GM10266 (cell line): ENCODE measurements around the gene USP34.
"Not testable (repeated sequence)": the region's sequence is repeated elsewhere in the genome, so short reads cannot be mapped to it uniquely, and the experiment has no call there.

Source experiments
- DNase-seq: peaks from one replicate; pipeline ENCODE4 v3.0.0; 2012; ENCODE audit errors: extremely low spot score
- TF ChIP-seq, protein P1 (sequence below): IDR thresholded peaks from 2 replicates; pipeline ENCODE4 v1.5.1; 2012; ENCODE audit warnings: mild to moderate bottlenecking, low read depth; ENCODE audit not compliant: control insufficient read depth, insufficient read depth; ENCODE audit errors: missing control alignments

USP34 gene

DNA sequence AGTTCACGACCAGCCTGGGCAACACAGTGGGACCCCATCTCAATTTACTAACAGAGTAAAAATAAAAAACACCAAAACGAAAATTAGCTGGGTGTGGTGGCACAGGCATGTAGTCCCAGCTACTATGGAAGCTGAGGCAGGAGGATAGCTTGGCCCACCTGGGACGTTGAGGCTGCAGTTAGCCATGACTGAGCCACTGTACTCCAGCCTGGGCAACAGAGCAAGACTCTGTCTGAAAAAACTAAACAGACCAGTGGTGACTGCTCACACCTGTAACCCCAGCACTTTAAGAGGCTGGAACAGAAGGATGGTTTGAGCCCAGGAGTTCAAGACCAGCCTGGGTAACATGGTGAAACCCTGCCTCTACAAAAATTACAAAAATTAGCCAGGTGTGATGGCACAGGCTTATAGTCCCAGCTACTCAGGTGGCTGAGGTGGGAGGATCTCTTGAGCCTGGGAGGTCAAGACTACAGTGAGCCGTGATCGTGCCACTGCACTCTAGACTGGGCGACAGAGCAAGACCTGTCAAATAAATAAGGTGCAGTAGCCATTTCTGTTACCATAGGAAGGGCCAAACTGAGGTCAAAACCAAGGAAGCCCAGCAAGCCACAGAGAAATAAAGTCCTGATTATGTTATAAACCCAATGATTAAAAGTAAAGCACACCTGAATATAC lies 14.0 kb downstream of the USP34 start:
- TF ChIP-seq, protein P1, sequence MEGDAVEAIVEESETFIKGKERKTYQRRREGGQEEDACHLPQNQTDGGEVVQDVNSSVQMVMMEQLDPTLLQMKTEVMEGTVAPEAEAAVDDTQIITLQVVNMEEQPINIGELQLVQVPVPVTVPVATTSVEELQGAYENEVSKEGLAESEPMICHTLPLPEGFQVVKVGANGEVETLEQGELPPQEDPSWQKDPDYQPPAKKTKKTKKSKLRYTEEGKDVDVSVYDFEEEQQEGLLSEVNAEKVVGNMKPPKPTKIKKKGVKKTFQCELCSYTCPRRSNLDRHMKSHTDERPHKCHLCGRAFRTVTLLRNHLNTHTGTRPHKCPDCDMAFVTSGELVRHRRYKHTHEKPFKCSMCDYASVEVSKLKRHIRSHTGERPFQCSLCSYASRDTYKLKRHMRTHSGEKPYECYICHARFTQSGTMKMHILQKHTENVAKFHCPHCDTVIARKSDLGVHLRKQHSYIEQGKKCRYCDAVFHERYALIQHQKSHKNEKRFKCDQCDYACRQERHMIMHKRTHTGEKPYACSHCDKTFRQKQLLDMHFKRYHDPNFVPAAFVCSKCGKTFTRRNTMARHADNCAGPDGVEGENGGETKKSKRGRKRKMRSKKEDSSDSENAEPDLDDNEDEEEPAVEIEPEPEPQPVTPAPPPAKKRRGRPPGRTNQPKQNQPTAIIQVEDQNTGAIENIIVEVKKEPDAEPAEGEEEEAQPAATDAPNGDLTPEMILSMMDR, result no peak
- DNase-seq, result no peak

DNA sequence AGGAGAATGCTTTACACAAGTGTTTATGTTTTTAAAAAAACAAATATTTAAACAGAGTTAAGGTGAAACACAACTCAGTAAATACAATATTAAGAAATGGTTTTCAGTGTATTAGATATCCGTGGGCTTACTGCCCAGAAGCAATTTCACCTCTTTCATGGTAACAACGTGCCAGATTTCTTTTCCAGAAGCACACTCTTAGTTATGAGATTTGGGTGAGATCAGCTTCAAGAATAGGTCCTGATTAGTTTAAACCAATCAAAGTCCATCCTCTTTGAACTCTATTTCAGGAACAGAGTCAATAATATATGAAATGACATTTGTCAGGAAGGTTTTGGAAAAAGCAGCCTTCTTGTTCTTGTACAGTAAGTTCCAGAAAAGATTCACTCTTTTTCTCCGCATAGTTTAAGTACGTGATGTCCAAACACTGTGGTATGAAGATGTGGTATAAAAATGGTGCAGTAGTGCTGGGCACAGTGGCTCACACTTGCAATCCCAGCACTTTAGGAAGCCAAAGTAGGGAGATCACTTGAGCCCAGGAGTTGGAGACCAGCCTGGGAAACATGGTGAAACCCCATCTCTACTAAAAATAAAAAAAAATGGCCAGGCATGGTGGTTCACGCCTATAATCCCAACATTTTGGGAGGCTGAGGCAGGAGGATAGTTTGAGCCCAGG lies 14.7 kb downstream of the USP34 start:
- TF ChIP-seq, protein P1, result no peak
- DNase-seq, result no peak

DNA sequence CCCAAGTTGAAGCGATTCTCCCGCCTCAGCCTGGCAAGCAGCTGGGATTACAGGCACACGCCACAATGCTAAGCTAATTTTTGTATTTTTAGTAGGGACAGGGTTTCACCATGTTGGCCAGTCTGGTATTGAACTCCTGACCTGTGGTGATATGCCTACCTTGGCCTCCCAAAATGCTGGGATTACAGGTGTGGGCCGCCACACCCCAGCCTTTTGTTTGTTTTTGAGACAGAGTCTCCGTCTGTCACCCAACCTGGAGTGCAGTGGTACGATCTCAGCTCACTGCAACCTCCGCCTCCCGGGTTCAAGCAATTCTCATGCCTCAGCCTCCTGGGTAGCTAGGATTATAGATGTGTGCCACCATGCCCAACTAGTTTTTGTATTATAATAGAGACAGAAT lies 15.9 kb downstream of the USP34 start:
- not testable (repeated sequence) for DNase-seq

DNA sequence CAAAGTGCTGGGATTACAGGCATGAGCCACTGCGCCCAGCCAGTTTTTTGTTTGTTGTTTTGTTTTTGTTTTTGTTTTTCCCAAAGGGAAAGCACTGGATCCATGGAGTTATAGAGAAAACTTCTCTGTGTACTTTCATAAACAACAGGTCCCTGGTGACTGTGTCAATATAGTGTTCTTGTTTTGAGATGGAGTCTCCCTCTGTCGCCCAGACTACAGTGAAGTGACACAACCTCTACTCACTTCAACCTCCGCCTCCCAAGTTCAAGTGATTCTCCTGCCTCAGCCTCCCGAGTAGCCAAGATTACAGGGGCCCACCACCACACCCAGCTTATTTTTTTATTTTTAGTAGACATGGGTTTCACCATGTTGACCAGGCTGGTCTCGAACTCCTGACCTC lies 16.5 kb downstream of the USP34 start:
- no peak for DNase-seq
- TF ChIP-seq, protein P1, result no peak

DNA sequence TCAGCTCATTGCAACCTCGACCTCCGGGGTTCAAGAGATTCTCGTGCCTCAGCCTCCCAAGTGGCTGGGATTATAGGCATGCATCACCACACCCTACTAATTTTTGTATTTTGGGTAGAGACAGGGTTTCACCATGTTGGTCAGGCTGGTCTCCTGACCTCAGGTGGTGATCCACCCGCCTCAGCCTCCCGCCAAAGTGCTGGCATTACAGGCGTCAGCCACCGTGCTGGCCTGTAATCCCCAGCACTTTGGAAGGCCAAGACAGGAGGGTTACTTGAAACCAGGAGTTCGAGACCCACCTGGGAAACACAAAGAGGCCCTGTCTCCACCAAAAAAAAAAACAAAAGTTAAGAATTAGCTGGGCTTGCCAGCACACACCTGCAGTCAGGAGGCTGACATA lies 18.5 kb downstream of the USP34 start:
- TF ChIP-seq, protein P1, result no peak

DNA sequence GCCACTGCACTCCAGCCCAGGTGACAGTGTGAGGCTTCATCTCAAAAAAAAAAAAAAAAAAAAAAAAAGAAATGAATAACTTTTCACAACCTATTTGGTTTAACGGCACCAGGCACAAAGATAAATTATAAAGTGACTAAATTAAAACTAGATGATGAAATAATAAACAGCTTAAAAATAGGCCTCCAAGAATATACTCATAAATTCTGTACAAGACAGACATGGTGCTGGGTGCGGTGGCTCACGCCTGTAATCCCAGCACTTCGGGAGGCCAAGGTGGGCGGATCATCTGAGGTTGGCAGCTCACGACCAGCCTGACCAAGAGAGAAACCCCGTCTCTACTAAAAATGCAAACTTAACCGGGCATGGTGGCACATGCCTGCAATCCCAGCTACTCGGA lies 19.7 kb downstream of the USP34 start:
- no peak for DNase-seq
- TF ChIP-seq, protein P1, result no peak

More for the DNA sequence above, 18.5 kb downstream of the USP34 start:
- no peak for DNase-seq

DNA sequence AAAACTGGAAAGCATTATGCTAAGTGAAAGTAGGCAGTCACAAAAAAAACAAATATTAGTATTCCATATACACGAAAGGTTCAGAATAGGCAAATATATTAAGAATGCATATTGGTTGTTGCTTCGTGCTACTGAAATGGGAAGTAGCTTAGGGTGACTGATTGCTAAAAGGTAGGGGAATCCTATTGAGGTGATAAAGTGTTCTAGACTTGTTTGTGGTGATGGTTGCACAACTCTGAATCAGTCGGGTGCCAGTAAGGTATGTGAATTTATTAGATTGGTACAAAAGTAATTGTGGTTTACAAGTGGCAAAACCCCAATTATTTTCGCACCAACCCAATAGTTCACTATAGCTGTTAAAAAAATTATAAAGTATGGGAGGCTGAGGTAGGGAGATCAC lies 20.7 kb downstream of the USP34 start:
- TF ChIP-seq, protein P1, result no peak
- no peak for DNase-seq
